Activated CD4-positive, alpha-beta T cell treated with anti-CD3 and anti-CD28 coated beads, Interleukin-2, amount 50 U/mL, for 48 hours (primary cell): ENCODE results near the gene RRP1B.
A peak's percentile ranks its signal among the peaks of the same experiment; 100 is the strongest.
"Not testable (repeated sequence)": the region's sequence is repeated elsewhere in the genome, so short reads cannot be mapped to it uniquely, and the experiment has no call there.

Experiments
- DNase-seq, 2 experiments: peaks; one replicate each; pipeline ENCODE4 v3.0.0-alpha.2; 2020

Gene RRP1B

GRCh38 chr21:43643193-43643592 is 16.2 kb upstream of the RRP1B start:
- no peak for DNase-seq

- no peak for DNase-seq
These were observed 15.3 kb upstream of the RRP1B start for GRCh38 chr21:43644071-43644470.

- no peak for DNase-seq
These were observed 14.8 kb upstream of the RRP1B start for GRCh38 chr21:43644609-43645008.

- DNase-seq, result no peak
These were observed 14.0 kb upstream of the RRP1B start for GRCh38 chr21:43645136-43645891.

- no peak for DNase-seq
These were observed 13.4 kb upstream of the RRP1B start for GRCh38 chr21:43645976-43646375.

- DNase-seq, result peak; percentile 86 to 90
These were observed 12.7 kb upstream of the RRP1B start for GRCh38 chr21:43646550-43647260.

GRCh38 chr21:43648171-43648570 is 11.2 kb upstream of the RRP1B start:
- DNase-seq, result no peak

- DNase-seq, result not testable (repeated sequence)
These were observed 7.4 kb upstream of the RRP1B start for GRCh38 chr21:43651926-43652325.

GRCh38 chr21:43652616-43653015 is 6.7 kb upstream of the RRP1B start:
- no peak for DNase-seq

GRCh38 chr21:43653626-43654025 is 5.7 kb upstream of the RRP1B start:
- DNase-seq, result no peak

- no peak for DNase-seq
These were observed 4.4 kb upstream of the RRP1B start for GRCh38 chr21:43654806-43655489.

GRCh38 chr21:43657355-43658087 is 1.8 kb upstream of the RRP1B start:
- DNase-seq, result no peak

- no peak for DNase-seq
These were observed 1.1 kb upstream of the RRP1B start for GRCh38 chr21:43658088-43658741.

- DNase-seq, result no peak
These were observed 608 bp upstream of the RRP1B start for GRCh38 chr21:43658769-43659135.

GRCh38 chr21:43662286-43662685 is 2.9 kb downstream of the RRP1B start:
- no peak for DNase-seq

- DNase-seq, result no peak
These were observed 3.7 kb downstream of the RRP1B start for GRCh38 chr21:43663033-43663432.

GRCh38 chr21:43664358-43664757 is 5.0 kb downstream of the RRP1B start:
- DNase-seq, result no peak

GRCh38 chr21:43665879-43666278 is 6.5 kb downstream of the RRP1B start:
- DNase-seq, result no peak

- no peak for DNase-seq
These were observed 8.0 kb downstream of the RRP1B start for GRCh38 chr21:43667191-43667904.

GRCh38 chr21:43669828-43670605 is 10.7 kb downstream of the RRP1B start:
- no peak for DNase-seq

- DNase-seq, result no peak
These were observed 16.5 kb downstream of the RRP1B start for GRCh38 chr21:43675871-43676270.
